HEK293T (cell line): Measurements from ENCODE around the gene BRD7.

Experiments
- BHLHE40 ChIP-seq: fragments of 450-650 bp; IDR thresholded peaks from 2 replicates; pipeline ENCODE4 v1.6.1; 2016; ENCODE audit warnings: mild to moderate bottlenecking, moderate library complexity, borderline replicate concordance
- ELF4 ChIP-seq: fragments of 450-650 bp; IDR thresholded peaks from 2 replicates; pipeline ENCODE4 v1.6.1; 2017; ENCODE audit warnings: antibody characterized with exemption
- FOXA1 ChIP-seq: fragments of 450-650 bp; IDR thresholded peaks from 2 replicates; pipeline ENCODE4 v1.6.1; 2016; ENCODE audit warnings: mild to moderate bottlenecking
- FOXM1 ChIP-seq: fragments of 450-650 bp; IDR thresholded peaks from 2 replicates; pipeline ENCODE4 v1.6.1; 2017; ENCODE audit warnings: mild to moderate bottlenecking, borderline replicate concordance
- LEF1 ChIP-seq: fragments of 450-650 bp; IDR thresholded peaks from 2 replicates; pipeline ENCODE4 v1.6.1; 2017; ENCODE audit warnings: mild to moderate bottlenecking, borderline replicate concordance

DNA sequence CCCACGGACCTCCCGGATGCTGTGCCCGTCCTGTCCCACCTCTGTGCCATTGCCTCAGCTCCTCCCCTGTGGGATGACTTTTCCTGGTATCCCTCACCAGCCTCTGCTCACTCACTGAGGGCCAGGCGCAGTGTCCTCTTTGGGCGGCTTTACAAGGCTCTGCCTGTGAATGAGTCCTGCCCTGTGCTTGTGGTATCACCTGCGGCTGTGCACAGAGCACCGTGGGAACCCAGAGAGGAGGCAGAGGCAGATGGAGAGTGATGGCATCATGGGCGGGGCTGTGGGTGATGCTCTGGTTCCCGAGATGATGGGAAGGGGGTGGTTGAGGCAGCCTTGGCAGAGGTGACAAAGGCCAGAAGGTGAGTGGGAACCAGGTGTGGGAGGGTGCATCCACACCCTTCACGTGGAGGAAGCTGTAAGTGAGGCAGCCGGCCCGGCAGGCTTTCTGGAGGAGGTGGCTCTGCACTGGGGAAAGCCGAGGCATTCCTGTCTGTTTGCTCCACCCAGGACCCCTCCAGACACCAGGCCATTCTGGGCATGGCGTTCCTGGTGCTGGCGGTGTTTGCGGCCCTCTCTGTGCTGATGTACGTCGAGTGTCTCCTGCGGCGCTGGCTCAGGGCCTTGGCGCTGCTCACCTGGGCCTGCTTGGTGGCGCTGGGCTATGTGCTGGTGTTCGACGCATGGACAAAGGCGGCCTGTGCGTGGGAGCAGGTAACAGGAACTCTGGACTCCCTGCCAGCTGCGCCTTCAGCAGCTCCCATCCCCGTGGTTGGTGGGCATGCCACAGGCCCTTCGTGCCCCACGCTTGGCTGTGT is 78.6 kb downstream of the BRD7 start:
- no peak for TF ChIP-seq FOXA1
- no peak for TF ChIP-seq FOXM1
- no peak for TF ChIP-seq BHLHE40
- no peak for TF ChIP-seq LEF1
- TF ChIP-seq ELF4: no peak
